Epidermal melanocyte (primary cell): ENCODE results near the gene POU2F1.

ENCODE experiments used
- DNase-seq: peaks from one replicate; pipeline ENCODE4 v3.0.0; 2011; ENCODE audit warnings: low spot score; ENCODE audit not compliant: insufficient read length

Gene POU2F1

GRCh38 chr1:167220537-167221125, at the start of gene POU2F1:
Gene POU2F1 (plus strand): TSS chr1:167220886. CDS start chr1:167220898, 12 bp downstream.
- DNase-seq = peak; percentile 71

- DNase-seq = no peak
These were observed 49.3 kb upstream of the POU2F1 start for GRCh38 chr1:167171286-167171929.

GRCh38 chr1:167173516-167174184, 47.0 kb upstream of the POU2F1 start:
- DNase-seq = no peak

- no peak for DNase-seq
These were observed 44.8 kb upstream of the POU2F1 start for GRCh38 chr1:167175901-167176300.

GRCh38 chr1:167178831-167179230, 41.9 kb upstream of the POU2F1 start:
- no peak for DNase-seq

GRCh38 chr1:167182571-167183320, 37.9 kb upstream of the POU2F1 start:
- DNase-seq = no peak

GRCh38 chr1:167184081-167184480, 36.6 kb upstream of the POU2F1 start:
- no peak for DNase-seq

GRCh38 chr1:167185062-167185461, 35.6 kb upstream of the POU2F1 start:
- DNase-seq = no peak

GRCh38 chr1:167185974-167186657, 34.6 kb upstream of the POU2F1 start:
- no peak for DNase-seq

GRCh38 chr1:167186771-167187170, 33.9 kb upstream of the POU2F1 start:
- DNase-seq = no peak

- DNase-seq = no peak
These were observed 29.9 kb upstream of the POU2F1 start for GRCh38 chr1:167190747-167191237.

GRCh38 chr1:167191958-167192357, 28.7 kb upstream of the POU2F1 start:
- no peak for DNase-seq

GRCh38 chr1:167194182-167194581, 26.5 kb upstream of the POU2F1 start:
- no peak for DNase-seq

GRCh38 chr1:167196166-167196565, 24.5 kb upstream of the POU2F1 start:
- no peak for DNase-seq

GRCh38 chr1:167197236-167197635, 23.4 kb upstream of the POU2F1 start:
- no peak for DNase-seq

- no peak for DNase-seq
These were observed 23.0 kb upstream of the POU2F1 start for GRCh38 chr1:167197692-167198091.

- no peak for DNase-seq
These were observed 22.1 kb upstream of the POU2F1 start for GRCh38 chr1:167198518-167199133.

GRCh38 chr1:167199656-167200055, 21.0 kb upstream of the POU2F1 start:
- no peak for DNase-seq

GRCh38 chr1:167200272-167200671, 20.4 kb upstream of the POU2F1 start:
- no peak for DNase-seq

- DNase-seq = no peak
These were observed 19.9 kb upstream of the POU2F1 start for GRCh38 chr1:167200749-167201148.

GRCh38 chr1:167202049-167202448, 18.6 kb upstream of the POU2F1 start:
- no peak for DNase-seq
